ENCODE data around the gene UQCC2.

Gene UQCC2

GRCh38 chr6:33688451-33689147, 22.9 kb downstream of the UQCC2 start:
- no peak for FAIRE-seq

GRCh38 chr6:33688006-33688405, 23.5 kb downstream of the UQCC2 start:
- FAIRE-seq: no peak

- no peak for FAIRE-seq
Measured at GRCh38 chr6:33686981-33687975, 24.2 kb downstream of the UQCC2 start.

- no peak for FAIRE-seq
Measured at GRCh38 chr6:33686225-33686924, 25.1 kb downstream of the UQCC2 start.

GRCh38 chr6:33685411-33686224, 25.9 kb downstream of the UQCC2 start:
- FAIRE-seq: no peak

DNA sequence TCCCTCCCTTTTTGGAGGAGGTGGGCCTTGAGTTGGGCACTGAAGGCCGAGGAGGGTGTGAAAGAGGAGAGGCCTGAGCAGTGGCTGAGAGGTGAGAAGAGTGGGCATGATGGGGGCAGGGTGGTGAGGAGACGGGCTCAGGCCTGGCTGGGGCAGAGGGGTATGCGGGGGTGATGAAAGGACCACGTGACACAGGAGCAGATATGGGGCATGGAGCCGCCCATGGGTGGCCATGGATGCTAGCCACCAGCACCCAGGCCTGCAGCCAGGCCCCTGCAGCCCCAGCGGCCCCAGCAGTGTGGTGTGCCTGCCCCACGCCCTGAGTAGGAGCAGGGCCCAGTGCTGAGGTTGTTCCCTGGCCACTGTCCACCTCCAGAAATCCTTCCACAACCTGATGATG, 26.5 kb downstream of the UQCC2 start:
- FAIRE-seq: no peak

DNA sequence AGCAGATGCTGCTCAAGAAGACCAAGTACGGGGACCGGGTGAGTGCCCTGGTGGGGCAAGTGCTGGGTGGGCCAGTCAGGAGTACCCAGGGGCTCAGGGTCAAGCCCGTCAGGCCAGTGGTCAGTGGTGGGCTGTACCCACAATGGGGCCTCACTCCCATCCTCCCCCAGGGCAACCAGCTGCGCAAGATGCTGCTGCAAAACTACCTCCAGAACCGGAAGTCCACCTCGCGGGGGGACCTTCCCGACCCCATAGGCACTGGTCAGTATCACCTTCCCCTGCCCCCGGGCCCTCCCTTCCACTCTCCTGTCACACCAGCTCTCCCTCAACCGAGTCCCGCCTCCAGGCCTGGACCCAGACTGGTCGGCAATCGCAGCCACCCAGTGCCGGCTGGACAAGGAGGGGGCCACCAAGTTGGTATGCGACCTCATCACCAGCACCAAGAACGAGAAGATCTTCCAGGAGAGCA, 27.0 kb downstream of the UQCC2 start:
- FAIRE-seq: no peak

- FAIRE-seq: no peak
Measured at GRCh38 chr6:33683576-33684427, 27.7 kb downstream of the UQCC2 start.

DNA sequence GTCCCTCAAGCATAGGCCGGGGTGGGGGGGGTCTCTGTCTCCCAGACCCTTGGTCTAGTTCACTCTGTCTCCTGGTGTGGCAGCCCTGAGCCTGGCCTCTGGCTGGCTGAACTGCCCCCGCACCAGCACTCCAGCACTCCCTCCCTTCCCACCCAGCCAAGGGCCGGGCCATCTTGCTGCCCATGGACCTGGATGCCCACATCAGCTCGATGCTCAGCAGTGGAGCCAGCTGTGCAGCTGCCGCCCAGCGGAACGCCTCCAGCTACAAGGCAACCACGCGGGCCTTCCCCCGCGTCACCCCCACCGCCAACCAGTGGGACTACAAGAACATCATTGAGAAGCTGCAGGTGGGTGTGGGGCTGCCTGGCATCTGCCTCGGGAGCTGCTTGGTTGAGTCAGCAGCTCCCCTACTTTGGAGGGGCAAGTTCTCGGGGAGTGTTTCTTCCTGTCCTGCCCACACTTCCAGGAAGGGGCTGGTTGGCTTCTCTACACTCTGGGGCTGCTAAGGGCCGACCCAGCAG, 28.4 kb downstream of the UQCC2 start:
- no peak for FAIRE-seq

GRCh38 chr6:33682341-33682740, 29.2 kb downstream of the UQCC2 start:
- no peak for FAIRE-seq

DNA sequence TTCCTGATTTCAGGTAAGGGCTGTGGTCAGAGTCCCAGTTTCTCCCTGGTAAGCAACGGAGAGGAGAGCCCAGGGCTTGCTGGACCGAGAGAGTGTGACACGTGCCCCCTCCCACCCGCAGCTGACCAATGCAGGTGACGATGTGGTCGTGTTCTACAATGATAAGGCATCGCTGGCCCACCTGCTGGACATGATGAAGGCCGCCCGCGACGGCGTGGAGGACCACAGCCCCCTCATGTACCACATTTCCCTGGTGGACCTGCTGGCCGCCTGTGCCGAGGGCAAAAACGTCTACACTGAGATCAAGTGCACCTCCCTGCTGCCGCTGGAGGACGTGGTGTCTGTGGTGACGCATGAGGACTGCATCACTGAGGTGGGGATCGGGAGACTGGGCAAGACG, 31.7 kb downstream of the UQCC2 start:
- no peak for FAIRE-seq

- FAIRE-seq: no peak
Measured at GRCh38 chr6:33678932-33679490, 32.5 kb downstream of the UQCC2 start.

DNA sequence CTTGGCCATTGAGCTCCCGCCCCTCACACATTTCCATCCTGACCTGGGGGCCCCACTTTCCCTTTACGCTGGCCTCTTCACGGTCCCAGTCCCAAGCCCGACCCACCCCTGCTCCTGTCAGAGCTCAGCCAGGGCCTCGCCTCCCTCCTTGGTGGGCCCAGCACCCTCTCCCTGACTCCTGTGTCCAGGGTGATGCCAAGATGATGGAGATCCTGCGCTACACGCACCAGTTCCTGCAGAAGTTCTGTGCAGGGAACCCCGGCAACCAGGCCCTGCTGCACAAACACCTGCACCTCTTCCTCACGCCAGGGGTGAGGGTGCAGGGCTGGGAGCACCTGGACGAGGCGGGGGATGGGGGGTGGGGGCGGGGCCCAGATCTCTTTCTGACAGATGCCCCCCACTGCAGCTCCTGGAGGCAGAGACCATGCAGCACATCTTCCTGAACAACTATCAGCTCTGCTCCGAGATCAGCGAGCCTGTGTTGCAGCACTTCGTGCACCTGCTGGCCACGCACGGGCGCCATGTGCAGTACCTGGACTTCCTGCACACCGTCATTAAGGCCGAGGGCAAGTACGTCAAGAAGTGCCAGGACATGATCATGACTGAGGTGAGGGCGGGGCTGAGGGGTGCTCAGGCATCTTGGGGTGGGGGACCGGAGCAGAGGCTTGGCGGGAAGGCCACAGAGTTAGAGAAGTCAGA, 33.1 kb downstream of the UQCC2 start:
- FAIRE-seq: no peak

GRCh38 chr6:33677689-33678088, 33.8 kb downstream of the UQCC2 start:
- no peak for FAIRE-seq

DNA sequence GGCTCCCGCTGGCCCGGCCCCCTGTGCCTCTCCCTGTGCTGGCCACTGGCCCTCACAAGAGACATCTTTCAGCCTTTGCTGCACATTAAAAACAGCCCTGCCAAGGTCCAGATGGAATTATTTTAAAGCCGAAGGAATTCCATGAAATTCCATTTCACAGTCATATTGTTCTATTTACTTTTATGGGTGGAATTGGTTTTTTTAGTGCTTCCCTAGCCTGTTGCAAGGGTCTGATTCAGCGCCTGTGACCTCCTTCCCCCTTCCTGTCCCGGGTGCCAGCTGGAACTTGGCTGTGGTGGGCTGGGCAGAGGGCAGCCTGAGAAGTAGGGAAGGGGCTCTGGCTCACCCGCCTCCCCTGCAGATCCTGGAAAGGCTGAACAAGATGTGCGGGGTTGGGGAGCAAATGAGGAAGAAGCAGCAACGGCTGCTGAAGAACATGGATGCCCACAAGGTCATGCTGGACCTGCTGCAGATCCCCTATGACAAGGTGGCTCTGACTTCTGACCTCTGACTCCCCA, 34.3 kb downstream of the UQCC2 start:
- no peak for FAIRE-seq

GRCh38 chr6:33676416-33677142, 34.9 kb downstream of the UQCC2 start:
- FAIRE-seq: no peak

- no peak for FAIRE-seq
Measured at GRCh38 chr6:33675968-33676367, 35.5 kb downstream of the UQCC2 start.

GRCh38 chr6:33673851-33674250, 37.6 kb downstream of the UQCC2 start:
- FAIRE-seq: no peak

DNA sequence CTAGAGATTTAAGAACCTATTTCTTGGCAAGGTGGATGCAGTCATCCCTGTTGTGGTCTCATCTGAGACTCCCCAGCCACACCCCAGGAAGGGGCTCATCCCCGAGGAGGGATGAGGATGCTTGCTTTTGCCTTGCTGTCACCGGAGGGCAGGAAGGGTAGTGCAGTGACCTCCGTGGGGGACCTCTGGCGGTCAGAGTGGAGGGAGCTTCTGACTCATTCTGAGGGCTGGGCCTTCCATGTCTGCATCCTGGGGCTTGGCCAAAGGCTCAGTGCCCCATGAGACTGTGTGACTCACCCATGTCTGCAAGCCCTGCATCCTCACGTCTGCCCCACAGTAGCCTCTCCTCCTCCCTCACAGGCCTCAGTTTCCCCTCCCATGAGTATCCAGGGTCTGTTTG, 38.7 kb downstream of the UQCC2 start:
- no peak for FAIRE-seq

Data from endometrium (tissue), 2 donors.